GM12865 (cell line): ENCODE data around the gene SPHK2.

Experiments used
- DNase-seq: peaks from one replicate; pipeline ENCODE4 v3.0.0; 2010; ENCODE audit warnings: low read depth
- H3K4me3 ChIP-seq: 2 replicates; pipeline ENCODE4 v1.5.1; 2011; ENCODE audit warnings: mild to moderate bottlenecking, low read depth, low read length, control low read depth
- CTCF ChIP-seq: IDR thresholded peaks from 2 replicates; pipeline ENCODE4 v1.5.1; 2011; ENCODE audit warnings: low read length, control low read depth, low read depth, inconsistent platforms; ENCODE audit not compliant: insufficient read depth; ENCODE audit errors: missing control alignments

The SPHK2 gene

DNA sequence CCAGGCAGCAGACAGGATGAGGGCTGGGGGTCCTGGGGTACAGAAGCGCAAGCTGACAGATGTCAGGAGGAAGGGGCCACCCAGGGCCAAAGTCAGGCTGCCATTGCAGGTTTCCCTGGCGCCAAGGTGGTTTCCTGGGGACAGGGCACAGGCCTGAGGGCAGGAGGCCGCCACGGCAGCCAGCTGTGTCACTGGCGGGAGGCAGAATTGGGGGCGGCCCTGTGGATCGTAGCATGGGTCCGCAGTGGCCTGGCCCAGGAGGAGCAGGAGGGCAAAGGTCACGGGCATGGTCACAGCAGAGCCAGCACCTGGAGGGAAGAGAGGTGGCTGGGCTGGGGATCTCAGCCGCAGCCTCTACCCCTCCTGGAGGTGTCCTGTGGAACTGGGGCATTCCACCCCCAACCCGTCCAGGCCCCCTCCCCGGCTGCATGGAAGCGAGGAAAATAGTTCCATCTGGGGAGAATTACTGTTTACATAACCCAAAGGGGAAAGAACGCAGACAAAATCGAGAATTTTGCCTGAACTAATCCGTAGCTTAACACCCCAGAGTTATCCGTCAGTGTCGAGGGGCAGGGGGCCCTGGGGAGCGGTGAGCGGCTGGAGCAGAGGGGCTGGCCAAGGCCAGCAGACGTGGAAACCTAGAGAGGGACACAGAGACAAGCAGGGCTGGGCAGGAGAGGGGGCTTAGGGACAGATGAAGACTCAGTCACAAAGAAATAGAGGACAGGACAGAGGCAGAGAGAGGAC, 51.6 kb downstream of the SPHK2 start:
- DNase-seq = no peak
- H3K4me3 ChIP-seq = no peak overlapping the region
- TF ChIP-seq CTCF = no peak

DNA sequence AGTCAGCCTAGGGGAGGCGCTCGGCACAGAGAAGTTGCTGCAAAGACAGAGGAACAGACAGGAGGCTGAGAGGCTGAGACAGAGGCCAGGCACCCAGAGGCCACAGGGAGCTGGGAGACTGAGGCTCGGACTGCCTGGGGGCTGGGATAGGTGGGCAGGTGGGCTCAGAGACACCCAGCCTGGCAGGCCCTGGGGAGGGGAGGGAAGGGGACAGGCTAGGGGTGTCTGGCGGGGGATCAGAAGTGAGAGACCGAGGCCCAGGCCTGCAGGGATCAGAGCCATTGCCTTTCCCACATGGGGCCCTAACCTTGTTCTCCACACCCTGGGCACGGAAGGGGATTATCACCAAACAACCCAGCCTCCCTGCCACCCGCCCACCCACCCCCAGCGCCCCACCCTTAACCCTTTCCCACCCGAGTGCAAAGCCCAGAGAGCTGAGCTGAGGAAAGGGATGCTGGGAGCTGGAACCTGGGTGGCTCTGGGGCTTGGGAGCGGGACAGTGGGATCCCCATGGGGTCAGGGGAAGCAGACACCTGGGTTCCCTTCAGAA, 52.2 kb downstream of the SPHK2 start:
- no peak for TF ChIP-seq CTCF
- DNase-seq = no peak
- H3K4me3 ChIP-seq = no peak overlapping the region

GRCh38 chr19:48672994-48673393, 53.7 kb downstream of the SPHK2 start, which contains the start of gene NTN5:
Gene NTN5, minus strand, starts transcription at chr19:48673017. Its CDS starts 2,031 bp downstream, at chr19:48670986.
- no peak for TF ChIP-seq CTCF
- no peak within 1 kb of the TSS for H3K4me3 ChIP-seq
- DNase-seq = no peak

GRCh38 chr19:48673436-48674100, 54.3 kb downstream of the SPHK2 start:
- H3K4me3 ChIP-seq = no peak overlapping the region
- DNase-seq = no peak
- TF ChIP-seq CTCF = no peak

GRCh38 chr19:48674216-48674809, 55.0 kb downstream of the SPHK2 start:
- no peak for DNase-seq
- no peak overlapping the region for H3K4me3 ChIP-seq
- TF ChIP-seq CTCF = no peak

DNA sequence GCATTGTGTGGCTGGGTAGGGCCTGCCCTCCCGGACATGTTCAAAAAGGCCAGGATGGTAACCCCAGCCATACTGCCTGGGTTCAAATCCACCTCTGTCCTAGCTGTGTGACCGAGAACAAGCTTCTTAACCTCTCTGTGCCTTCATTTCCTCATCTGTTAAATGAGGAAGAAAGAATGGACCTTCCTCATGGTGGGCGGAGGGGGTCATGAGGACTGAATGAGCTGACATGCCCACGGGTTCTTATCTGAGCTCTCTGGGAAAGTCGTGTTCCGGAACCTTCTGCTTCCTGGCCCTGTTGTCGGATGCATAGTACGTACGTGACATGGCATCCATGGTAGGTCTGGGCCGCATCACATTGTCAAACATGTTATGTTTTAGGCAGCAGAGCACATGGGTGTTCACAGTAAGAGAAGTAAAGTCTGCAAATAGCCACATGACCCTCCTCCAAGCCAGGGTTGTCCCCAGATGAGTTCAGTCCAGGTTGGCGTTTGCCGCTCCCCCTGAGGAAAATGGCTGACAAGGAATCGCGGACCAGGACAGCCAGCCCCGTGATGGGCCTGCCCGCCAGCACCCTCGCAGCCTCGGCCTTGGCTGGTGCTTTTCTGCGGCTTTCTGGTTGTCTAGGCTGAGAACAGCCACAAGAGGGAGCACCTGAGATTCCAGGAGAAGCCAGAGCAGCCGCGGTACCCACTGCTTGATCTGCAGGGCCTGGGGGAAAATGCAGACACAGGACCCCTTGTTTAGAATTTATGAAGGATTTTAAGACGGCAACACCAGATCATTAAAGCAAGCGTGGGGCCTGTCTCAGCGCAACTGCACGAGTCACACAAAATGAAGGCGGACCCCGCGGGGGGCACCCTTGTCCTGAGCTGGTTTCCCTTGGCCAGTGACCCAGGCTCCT, 55.9 kb downstream of the SPHK2 start:
- DNase-seq = peak; percentile 82
- TF ChIP-seq CTCF = peak; percentile 89
- H3K4me3 ChIP-seq = no peak overlapping the region
